ENCODE data around the gene GMIP.
A peak's percentile ranks its signal among the peaks of the same experiment; 100 is the strongest.

The GMIP gene

DNA sequence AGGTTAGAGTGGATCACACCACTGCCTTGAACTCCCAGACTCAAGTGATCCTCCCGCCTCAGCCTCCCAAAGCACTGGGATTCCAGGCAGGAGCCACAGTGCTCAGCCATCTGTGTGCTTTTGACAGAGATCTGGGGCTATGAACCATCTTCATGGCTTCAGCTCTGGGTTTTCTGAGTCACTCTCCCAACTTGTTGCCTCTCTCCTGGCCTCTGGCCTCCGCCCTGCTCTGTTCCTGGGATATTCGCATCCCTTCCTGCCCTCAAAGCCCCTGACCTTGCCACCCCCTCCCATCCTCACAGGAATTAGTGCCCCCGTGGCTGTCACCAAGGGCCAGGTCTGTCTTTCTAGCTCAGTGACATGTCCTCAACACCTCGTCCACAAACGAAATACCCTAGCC, 5.7 kb upstream of the GMIP start:
- DNase-seq (ENCODE audit: low read depth, low spot score) = no peak
- H3K4me3 ChIP-seq (ENCODE audit: low read depth, low read length) = no peak overlapping the region
- ChIA-PET POLR2A (no interaction called here), CTCF (interaction anchor here (0.6 to 8.0 kb wide), 2 partner anchors 116 to 205 kb away, joined by 3 to 279 read pairs; partner anchors contain the start of genes CILP2 and YJEFN3)
- TF ChIP-seq, protein P1, sequence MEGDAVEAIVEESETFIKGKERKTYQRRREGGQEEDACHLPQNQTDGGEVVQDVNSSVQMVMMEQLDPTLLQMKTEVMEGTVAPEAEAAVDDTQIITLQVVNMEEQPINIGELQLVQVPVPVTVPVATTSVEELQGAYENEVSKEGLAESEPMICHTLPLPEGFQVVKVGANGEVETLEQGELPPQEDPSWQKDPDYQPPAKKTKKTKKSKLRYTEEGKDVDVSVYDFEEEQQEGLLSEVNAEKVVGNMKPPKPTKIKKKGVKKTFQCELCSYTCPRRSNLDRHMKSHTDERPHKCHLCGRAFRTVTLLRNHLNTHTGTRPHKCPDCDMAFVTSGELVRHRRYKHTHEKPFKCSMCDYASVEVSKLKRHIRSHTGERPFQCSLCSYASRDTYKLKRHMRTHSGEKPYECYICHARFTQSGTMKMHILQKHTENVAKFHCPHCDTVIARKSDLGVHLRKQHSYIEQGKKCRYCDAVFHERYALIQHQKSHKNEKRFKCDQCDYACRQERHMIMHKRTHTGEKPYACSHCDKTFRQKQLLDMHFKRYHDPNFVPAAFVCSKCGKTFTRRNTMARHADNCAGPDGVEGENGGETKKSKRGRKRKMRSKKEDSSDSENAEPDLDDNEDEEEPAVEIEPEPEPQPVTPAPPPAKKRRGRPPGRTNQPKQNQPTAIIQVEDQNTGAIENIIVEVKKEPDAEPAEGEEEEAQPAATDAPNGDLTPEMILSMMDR (IDR thresholded peaks at IDR 0.05; ENCODE audit: insufficient read depth, low read length, missing control alignments) = no peak

DNA sequence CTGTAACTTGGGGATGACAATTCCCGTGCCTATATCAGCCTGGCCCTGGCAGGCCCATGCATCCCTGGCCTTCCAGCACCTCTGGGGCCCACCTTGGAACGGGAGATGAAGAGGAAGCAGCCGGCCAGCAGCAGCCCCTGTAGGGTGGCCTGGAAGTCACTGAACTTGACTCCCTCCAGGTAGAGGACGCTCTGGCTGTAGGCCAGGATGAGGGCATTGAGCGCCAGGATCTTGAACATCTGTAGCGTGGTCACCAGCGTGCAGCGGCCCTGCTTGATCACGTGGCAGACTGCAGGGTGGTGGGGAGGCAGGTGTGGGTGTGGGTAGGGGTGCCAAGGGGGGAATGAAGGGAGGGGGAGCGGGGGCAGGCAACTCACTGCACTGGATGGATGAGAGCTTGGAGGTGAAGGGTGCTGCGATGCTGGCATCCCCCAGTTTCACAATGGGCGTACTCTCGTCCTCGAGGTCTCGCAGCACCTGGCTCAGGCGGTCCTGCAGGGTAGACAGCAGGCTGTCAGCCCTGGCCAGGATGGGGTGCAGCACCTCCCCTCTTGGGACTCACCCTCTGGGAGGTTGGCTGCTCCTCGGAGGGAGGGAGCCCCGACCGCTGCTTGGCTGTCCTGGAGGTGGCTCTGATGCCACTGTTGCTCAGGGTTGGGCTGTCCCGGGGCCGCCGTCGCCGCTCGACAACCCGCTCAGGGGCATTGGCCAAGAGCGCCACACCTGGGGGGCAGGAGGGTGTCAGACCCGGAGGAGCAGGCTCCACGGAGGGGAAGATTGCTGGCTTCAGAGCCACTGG, 3.8 kb upstream of the GMIP start:
- TF ChIP-seq, protein P1 (IDR thresholded peaks at IDR 0.05; ENCODE audit: insufficient read depth, low read length, missing control alignments) = no peak
- H3K4me3 ChIP-seq (ENCODE audit: low read depth, low read length) = no peak overlapping the region
- ChIA-PET POLR2A (no interaction called here), CTCF (interaction anchor here (8.0 kb wide), 1 partner anchor 114 kb away, joined by 279 read pairs; the partner anchor contains the start of genes CILP2 and YJEFN3)
- no peak for DNase-seq (ENCODE audit: low read depth, low spot score)

DNA sequence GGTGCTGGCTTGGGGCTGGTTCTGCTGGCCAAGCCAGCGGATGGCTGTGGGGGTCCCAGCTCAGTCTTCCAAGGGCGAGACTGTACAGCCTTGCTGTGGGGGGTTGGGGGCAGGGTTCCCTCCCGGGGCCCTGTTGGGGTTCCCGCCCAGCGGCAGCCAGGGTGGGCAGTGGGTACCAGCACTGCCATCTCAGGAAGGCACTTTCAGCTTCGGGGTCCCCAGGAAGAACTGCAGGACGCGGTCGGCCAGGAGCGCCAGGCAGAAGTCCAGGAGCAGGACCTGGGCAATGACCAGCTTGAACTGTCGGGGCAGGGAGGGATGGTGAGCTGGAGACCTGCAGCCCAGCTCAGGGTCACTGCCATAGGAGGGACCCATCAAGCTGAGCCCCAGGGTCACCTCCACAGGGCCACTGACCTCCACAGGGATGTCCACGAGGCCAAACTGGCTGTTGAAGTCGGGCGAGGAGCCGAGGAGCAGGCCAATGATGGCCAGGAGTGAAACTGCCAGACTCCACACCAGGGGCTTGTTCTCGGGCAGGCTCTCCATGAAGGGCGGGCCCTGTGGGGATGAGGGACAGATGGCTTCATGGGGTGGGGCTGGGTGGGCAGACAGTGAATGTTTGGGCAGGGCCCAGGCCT, 1.9 kb upstream of the GMIP start:
- H3K4me3 ChIP-seq (ENCODE audit: low read depth, low read length) = no peak overlapping the region
- ChIA-PET CTCF (interaction anchor here (1.2 to 8.0 kb wide), 8 partner anchors 7 to 112 kb away, joined by 3 to 279 read pairs (median 27); partner anchors contain the start of genes ATP13A1, CILP2 and YJEFN3), POLR2A (no interaction called here)
- TF ChIP-seq, protein P1 (IDR thresholded peaks at IDR 0.05; ENCODE audit: insufficient read depth, low read length, missing control alignments) = no peak
- no peak for DNase-seq (ENCODE audit: low read depth, low spot score)

DNA sequence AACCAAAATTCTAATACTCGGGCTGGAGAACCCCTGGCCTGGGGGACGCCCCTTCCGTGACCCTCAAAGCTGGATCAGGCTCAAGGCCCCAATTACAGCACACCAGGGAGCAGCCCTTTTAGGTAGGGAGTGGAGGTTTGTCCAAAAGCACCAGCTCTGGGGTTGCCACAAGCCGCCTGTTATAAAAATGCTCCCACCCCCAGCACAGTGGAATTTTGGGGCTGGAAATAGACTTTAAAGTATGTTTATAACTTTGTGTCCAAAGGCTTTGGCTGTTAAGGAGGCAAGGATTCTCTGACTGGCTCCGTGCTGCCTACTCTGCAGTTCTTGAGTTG, 564 bp upstream of the GMIP start:
- H3K4me3 ChIP-seq (ENCODE audit: low read depth, low read length) = no peak overlapping the region
- POLR2A ChIA-PET = no interaction called here

DNA sequence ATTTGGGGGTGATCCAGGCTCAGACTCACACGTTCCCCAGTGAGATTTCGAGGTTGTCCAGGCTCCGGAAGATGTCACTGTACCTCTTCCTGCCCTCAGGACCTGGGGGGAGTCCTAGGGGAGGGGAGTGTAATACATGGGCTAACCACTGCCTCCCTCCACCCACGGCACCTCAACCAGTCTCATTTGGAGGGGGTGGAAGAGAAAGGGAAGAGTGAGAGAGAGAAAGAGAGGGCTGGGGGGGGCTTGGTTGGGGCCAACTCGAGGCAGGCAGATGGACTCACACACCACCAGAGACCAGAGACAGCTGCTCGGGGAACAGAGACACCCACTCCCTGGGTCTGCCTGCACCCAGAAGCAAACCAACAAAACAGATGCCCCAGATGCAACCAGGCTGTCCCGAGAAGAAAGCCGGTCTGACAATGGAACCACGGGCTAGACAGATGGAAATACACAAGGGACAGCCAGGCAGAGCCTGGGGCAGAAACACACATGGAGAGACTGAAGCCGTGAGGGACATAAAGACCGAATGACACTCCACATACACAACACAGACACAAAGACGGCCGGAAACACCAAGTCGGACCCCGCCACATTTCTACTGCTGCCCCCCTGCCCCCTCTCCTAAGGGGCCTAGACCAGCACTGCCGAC, 825 bp downstream of the GMIP start:
- CTCF ChIA-PET = interaction anchor here (5.0 kb wide), 1 partner anchor 111 kb away, joined by 37 read pairs; no protein-coding TSS in a partner anchor
- POLR2A ChIA-PET = interaction anchor here (0.9 kb wide), 1 partner anchor 110 kb away, joined by 4 read pairs; no protein-coding TSS in a partner anchor
- DNase-seq (ENCODE audit: low read depth, low spot score) = no peak
- H3K4me3 ChIP-seq (ENCODE audit: low read depth, low read length) = peak overlapping the region; percentile 88
- TF ChIP-seq, protein P1 (IDR thresholded peaks at IDR 0.05; ENCODE audit: insufficient read depth, low read length, missing control alignments) = no peak

More for the DNA sequence above, 564 bp upstream of the GMIP start:
- CTCF ChIA-PET = interaction anchor here (0.6 to 8.0 kb wide), 28 partner anchors 9 to 140 kb away, joined by 3 to 279 read pairs (median 5); partner anchors contain the start of genes ATP13A1, CILP2, LPAR2 and NDUFA13
- DNase-seq (ENCODE audit: low read depth, low spot score) = no peak
- TF ChIP-seq, protein P1 (IDR thresholded peaks at IDR 0.05; ENCODE audit: insufficient read depth, low read length, missing control alignments) = no peak
